OCI-LY7 (cell line): ENCODE data around the gene OAT. TPM values are rescaled to one million over a fixed set of nuclear protein-coding genes. Genes with fewer than 3 reads are reported as not detected.

Experiments used
- BruUV-seq: library from RNA; stranded (reverse); fragments of 400-500 nt; replicated peaks from 2 replicates; lab custom pipeline; 2021; lab: Mats Ljungman, UMichigan
- CTCF ChIA-PET: fragments of 300-600 bp; sonication (Branson Sonifier 250); formaldehyde crosslinking; loops from one replicate; lab custom pipeline; 2022; ENCODE audit warnings: antibody characterized with exemption; ENCODE audit not compliant: unreplicated experiment; lab: Charles Lee
- POLR2A ChIA-PET: fragments of 300-600 bp; sonication (Branson Sonifier 250); formaldehyde crosslinking; loops from one replicate; lab custom pipeline; 2022; ENCODE audit warnings: antibody characterized with exemption; lab: Charles Lee
- DNase-seq: peaks from one replicate; pipeline ENCODE4 v3.0.0-alpha.2; 2015; ENCODE audit warnings: low spot score
- H2AFZ ChIP-seq: fragments of 200-600 bp; sonication (generic), shearing (Covaris generic); 2 replicates; pipeline ENCODE4 v1.6.1; 2014; ENCODE audit warnings: mild to moderate bottlenecking, antibody characterized with exemption, low read length, moderate library complexity
- H3K27ac ChIP-seq: fragments of 200-600 bp; sonication (generic); 2 replicates; pipeline ENCODE4 v1.5.1; 2014; ENCODE audit warnings: mixed run types, low read depth, mild to moderate bottlenecking, moderate library complexity, low read length, inconsistent platforms; ENCODE audit not compliant: poor library complexity, severe bottlenecking
- H3K36me3 ChIP-seq: fragments of 200-600 bp; sonication (generic); 2 replicates; pipeline ENCODE4 v1.6.1; 2014; ENCODE audit warnings: mild to moderate bottlenecking, antibody characterized with exemption, low read length, moderate library complexity, mixed read lengths; ENCODE audit not compliant: insufficient read depth
- H3K4me1 ChIP-seq: fragments of 200-600 bp; sonication (generic); 2 replicates; pipeline ENCODE4 v1.5.1; 2014; ENCODE audit warnings: mild to moderate bottlenecking, low read length; ENCODE audit not compliant: insufficient read depth, poor library complexity, severe bottlenecking
- H3K4me2 ChIP-seq: fragments of 200-600 bp; sonication (generic); 2 replicates; pipeline ENCODE4 v1.6.1; 2014; ENCODE audit warnings: mild to moderate bottlenecking, low read length
- H3K4me3 ChIP-seq: fragments of 200-600 bp; sonication (generic); 2 replicates; pipeline ENCODE4 v1.5.1; 2014; ENCODE audit warnings: mild to moderate bottlenecking, low read depth, low read length; ENCODE audit not compliant: poor library complexity, severe bottlenecking
- H3K79me2 ChIP-seq: fragments of 200-600 bp; sonication (generic); 2 replicates; pipeline ENCODE4 v1.6.1; 2016; ENCODE audit warnings: low read depth, mild to moderate bottlenecking, low read length, moderate library complexity, mixed read lengths; ENCODE audit not compliant: insufficient read depth
- H3K9me2 ChIP-seq: fragments of 200-600 bp; sonication (generic); 2 replicates; pipeline ENCODE4 v1.6.1; 2016; ENCODE audit warnings: mild to moderate bottlenecking, low read length, mixed read lengths; ENCODE audit not compliant: insufficient read depth
- H3K9me3 ChIP-seq: fragments of 200-600 bp; sonication (generic); 2 replicates; pipeline ENCODE4 v1.6.1; 2014; ENCODE audit warnings: mild to moderate bottlenecking, mixed run types, low read length, mixed read lengths
- H4K20me1 ChIP-seq: fragments of 200-600 bp; sonication (generic); 2 replicates; pipeline ENCODE4 v1.6.1; 2014; ENCODE audit warnings: mild to moderate bottlenecking, antibody characterized with exemption, low read length, moderate library complexity, mixed read lengths; ENCODE audit not compliant: insufficient read depth
- CTCF ChIP-seq: fragments of 200-600 bp; sonication (generic); conservative IDR thresholded peaks from 2 replicates; pipeline ENCODE4 v1.5.1; 2014; ENCODE audit warnings: mild to moderate bottlenecking, antibody characterized with exemption, low read length, moderate library complexity, mixed read lengths
- EZH2phosphoT487 ChIP-seq: fragments of 200-600 bp; sonication (generic); IDR thresholded peaks from 2 replicates; pipeline ENCODE4 v1.6.1; 2018; ENCODE audit warnings: low read depth, borderline replicate concordance, mild to moderate bottlenecking, mixed run types, antibody characterized with exemption, low read length, moderate library complexity, mixed read lengths
- intact Hi-C: fragments of 100-400 bp; cut with micrococcal nuclease; formaldehyde crosslinking; loops from one replicate; pipeline ENCODE4 v1.10.0; 2022; ENCODE audit not compliant: unreplicated experiment
- total RNA-seq, 2 experiments: library from RNA; depleted of rRNA in 1 of 2; stranded (reverse); fragments of >200 nt in 1 of 2; shearing (Covaris generic) in 1 of 2; gene quantifications; 2 replicates each; pipeline ENCODE4 v1.2.3, GENCODE V29; 2014 to 2022

OAT gene
- total RNA-seq, 2 experiments from 2014 or later, result 13.5 to 27.1 TPM

GRCh38 chr10:124385627-124386185 is 33.0 kb downstream of the OAT start:
- no peak for DNase-seq
- no peak overlapping the region for H3K27ac ChIP-seq
- CTCF ChIA-PET, result no interaction called here
- no peak overlapping the region for H3K4me2 ChIP-seq
- no peaks in the 10 kb centered on the region for H3K36me3 ChIP-seq
- intact Hi-C loops, result loop anchor here (5.0 to 10.0 kb wide), 2 partner anchors 211 to 293 kb away; partner anchors contain the start of gene CHST15
- POLR2A ChIA-PET, result no interaction called here
- no TSS peak for BruUV-seq
- TF ChIP-seq CTCF (no peak), EZH2phosphoT487 (no peak)
- H3K4me1 ChIP-seq, result peaks cover 5% of the 10 kb centered on the region
- H3K9me2 ChIP-seq, result no peaks in the 10 kb centered on the region
- H2AFZ ChIP-seq, result no peak overlapping the region
- no peaks in the 10 kb centered on the region for H4K20me1 ChIP-seq
- no peaks in the 10 kb centered on the region for H3K79me2 ChIP-seq
- no peaks in the 10 kb centered on the region for H3K9me3 ChIP-seq
- no peak overlapping the region for H3K4me3 ChIP-seq

- no peak overlapping the region for H3K4me3 ChIP-seq
- no peak for TF ChIP-seq CTCF
- TF ChIP-seq EZH2phosphoT487, result no peak
- no peaks in the 10 kb centered on the region for H3K9me3 ChIP-seq
- intact Hi-C loops, result loop anchor here (5.0 to 10.0 kb wide), 2 partner anchors 210 to 292 kb away; partner anchors contain the start of gene CHST15
- no peak overlapping the region for H3K4me2 ChIP-seq
- no peak overlapping the region for H3K27ac ChIP-seq
- no TSS peak for BruUV-seq
- H4K20me1 ChIP-seq, result no peaks in the 10 kb centered on the region
- no peaks in the 10 kb centered on the region for H3K79me2 ChIP-seq
- H3K9me2 ChIP-seq, result no peaks in the 10 kb centered on the region
- POLR2A ChIA-PET, result interaction anchor here (0.5 kb wide), 1 partner anchor 89 kb away, joined by 3 read pairs; no protein-coding TSS in a partner anchor
- no peak overlapping the region for H2AFZ ChIP-seq
- peaks cover 4% of the 10 kb centered on the region for H3K4me1 ChIP-seq
- CTCF ChIA-PET, result no interaction called here
- no peak for DNase-seq
- H3K36me3 ChIP-seq, result no peaks in the 10 kb centered on the region
Observed at GRCh38 chr10:124384591-124385190, 34.0 kb downstream of the OAT start.

GRCh38 chr10:124384172-124384571 is 34.6 kb downstream of the OAT start:
- POLR2A ChIA-PET, result interaction anchor here (0.7 kb wide), 1 partner anchor 13 kb away, joined by 4 read pairs; no protein-coding TSS in a partner anchor
- BruUV-seq, result no TSS peak

More at GRCh38 chr10:124384172-124384571, 34.6 kb downstream of the OAT start:
- H3K4me1 ChIP-seq, result no peaks in the 10 kb centered on the region
- no peak overlapping the region for H3K4me2 ChIP-seq
- H3K9me2 ChIP-seq, result no peaks in the 10 kb centered on the region
- no peaks in the 10 kb centered on the region for H3K36me3 ChIP-seq
- intact Hi-C loops, result loop anchor here (10.0 kb wide), 1 partner anchor 209 kb away; no protein-coding TSS in a partner anchor
- H4K20me1 ChIP-seq, result no peaks in the 10 kb centered on the region
- no peak for TF ChIP-seq CTCF
- no peaks in the 10 kb centered on the region for H3K9me3 ChIP-seq
- DNase-seq, result no peak
- H3K4me3 ChIP-seq, result no peak overlapping the region
- no peaks in the 10 kb centered on the region for H3K79me2 ChIP-seq
- CTCF ChIA-PET, result no interaction called here
- H2AFZ ChIP-seq, result no peak overlapping the region
- H3K27ac ChIP-seq, result no peak overlapping the region
